Osteoblast (primary cell): ENCODE data around the gene EOLA1. TPM values are rescaled to one million over a fixed set of nuclear protein-coding genes. Genes with fewer than 3 reads are reported as not detected.

Experiments
- DNase-seq: peaks from one replicate; pipeline ENCODE4 v3.0.0; 2011; ENCODE audit warnings: low spot score, mixed read lengths; ENCODE audit not compliant: insufficient read length; ENCODE audit errors: missing footprints
- H2AFZ ChIP-seq: 2 replicates; pipeline ENCODE4 v1.6.0; 2011; ENCODE audit warnings: mild to moderate bottlenecking, low read length
- H3K27ac ChIP-seq: 2 replicates; pipeline ENCODE4 v1.5.1; 2011; ENCODE audit warnings: mild to moderate bottlenecking, low read depth, low read length, moderate library complexity
- H3K27me3 ChIP-seq: 2 replicates; pipeline ENCODE4 v1.6.0; 2012; ENCODE audit warnings: mild to moderate bottlenecking, control low read depth, inconsistent platforms, low read length, moderate library complexity; ENCODE audit not compliant: insufficient read depth
- H3K36me3 ChIP-seq: 2 replicates; pipeline ENCODE4 v1.5.1; 2011; ENCODE audit warnings: mild to moderate bottlenecking, low read length, control low read depth, moderate library complexity; ENCODE audit not compliant: insufficient read depth
- H3K4me1 ChIP-seq: 2 replicates; pipeline ENCODE4 v1.5.1; 2011; ENCODE audit warnings: mild to moderate bottlenecking, low read length, control low read depth, moderate library complexity; ENCODE audit not compliant: insufficient read depth
- H3K4me2 ChIP-seq: 2 replicates; pipeline ENCODE4 v1.6.0; 2011; ENCODE audit warnings: mild to moderate bottlenecking, low read length; ENCODE audit not compliant: insufficient read depth
- H3K4me3 ChIP-seq: fragments of 200-600 bp; sonication (generic); 3 replicates; pipeline ENCODE4 v1.5.1; 2012; ENCODE audit warnings: mild to moderate bottlenecking, low read length, inconsistent platforms; ENCODE audit not compliant: insufficient read depth
- H3K79me2 ChIP-seq: 2 replicates; pipeline ENCODE4 v1.6.0; 2012; ENCODE audit warnings: mild to moderate bottlenecking, low read length, control low read depth, inconsistent platforms; ENCODE audit not compliant: insufficient read depth
- H3K9me3 ChIP-seq: 2 replicates; pipeline ENCODE4 v1.5.1; 2011; ENCODE audit warnings: low read depth, low read length, control low read depth
- H4K20me1 ChIP-seq: 2 replicates; pipeline ENCODE4 v1.6.0; 2012; ENCODE audit warnings: mild to moderate bottlenecking, low read length, control low read depth; ENCODE audit not compliant: insufficient read depth
- total RNA-seq: library from RNA; depleted of rRNA; stranded (reverse); fragments of >200 nt; gene quantifications from 2 replicates; pipeline ENCODE4 v1.2.3, GENCODE V29; 2012
- TF ChIP-seq, protein P1 (sequence below): IDR thresholded peaks from 2 replicates; pipeline ENCODE4 v1.5.1; 2011; ENCODE audit warnings: mild to moderate bottlenecking, low read depth, low read length, moderate library complexity; ENCODE audit errors: extremely low read depth

The EOLA1 gene
- total RNA-seq, 1 donor, result 13.0 TPM

DNA sequence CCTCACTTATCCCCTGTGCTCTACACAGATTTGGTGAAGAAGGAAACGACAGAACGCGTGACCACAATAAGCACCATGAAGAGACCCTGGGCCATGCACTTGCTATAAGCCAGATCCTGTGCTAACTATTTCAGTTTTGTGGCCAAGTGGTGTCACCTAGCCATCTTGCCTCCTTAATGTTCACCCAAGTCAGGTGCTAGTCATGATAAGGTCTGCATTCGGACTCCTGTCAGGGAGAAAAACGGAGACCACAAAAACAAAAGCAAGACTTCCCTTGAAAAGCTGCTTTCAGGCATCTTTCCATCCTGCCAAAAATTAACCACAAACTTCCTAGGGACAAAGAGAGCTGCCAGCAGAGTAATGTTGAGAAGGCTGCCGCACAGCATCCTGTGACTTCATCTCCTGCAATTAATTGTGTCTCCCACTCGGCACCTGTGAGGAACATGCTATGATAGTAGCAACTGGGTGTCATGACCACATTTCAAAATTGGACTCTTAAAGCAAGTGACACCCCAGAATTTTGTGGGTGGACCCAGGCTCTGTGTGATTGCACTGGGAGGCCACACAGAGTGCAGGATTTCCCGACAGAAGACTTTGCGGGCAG, 26.9 kb upstream of the EOLA1 start:
- Histone ChIP-seq H3K9me3 (no peaks in the 10 kb centered on the region), H3K4me1 (peaks cover 3% of the 10 kb centered on the region), H2AFZ (no peak overlapping the region), H3K36me3 (no peaks in the 10 kb centered on the region), H3K27me3 (peaks cover 8% of the 10 kb centered on the region), H4K20me1 (no peaks in the 10 kb centered on the region), H3K4me2 (peak overlapping the region; percentile 48), H3K27ac (no peak overlapping the region), H3K4me3 (no peak overlapping the region), H3K79me2 (no peaks in the 10 kb centered on the region)
- TF ChIP-seq, protein P1, sequence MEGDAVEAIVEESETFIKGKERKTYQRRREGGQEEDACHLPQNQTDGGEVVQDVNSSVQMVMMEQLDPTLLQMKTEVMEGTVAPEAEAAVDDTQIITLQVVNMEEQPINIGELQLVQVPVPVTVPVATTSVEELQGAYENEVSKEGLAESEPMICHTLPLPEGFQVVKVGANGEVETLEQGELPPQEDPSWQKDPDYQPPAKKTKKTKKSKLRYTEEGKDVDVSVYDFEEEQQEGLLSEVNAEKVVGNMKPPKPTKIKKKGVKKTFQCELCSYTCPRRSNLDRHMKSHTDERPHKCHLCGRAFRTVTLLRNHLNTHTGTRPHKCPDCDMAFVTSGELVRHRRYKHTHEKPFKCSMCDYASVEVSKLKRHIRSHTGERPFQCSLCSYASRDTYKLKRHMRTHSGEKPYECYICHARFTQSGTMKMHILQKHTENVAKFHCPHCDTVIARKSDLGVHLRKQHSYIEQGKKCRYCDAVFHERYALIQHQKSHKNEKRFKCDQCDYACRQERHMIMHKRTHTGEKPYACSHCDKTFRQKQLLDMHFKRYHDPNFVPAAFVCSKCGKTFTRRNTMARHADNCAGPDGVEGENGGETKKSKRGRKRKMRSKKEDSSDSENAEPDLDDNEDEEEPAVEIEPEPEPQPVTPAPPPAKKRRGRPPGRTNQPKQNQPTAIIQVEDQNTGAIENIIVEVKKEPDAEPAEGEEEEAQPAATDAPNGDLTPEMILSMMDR, result no peak
- no peak for DNase-seq

DNA sequence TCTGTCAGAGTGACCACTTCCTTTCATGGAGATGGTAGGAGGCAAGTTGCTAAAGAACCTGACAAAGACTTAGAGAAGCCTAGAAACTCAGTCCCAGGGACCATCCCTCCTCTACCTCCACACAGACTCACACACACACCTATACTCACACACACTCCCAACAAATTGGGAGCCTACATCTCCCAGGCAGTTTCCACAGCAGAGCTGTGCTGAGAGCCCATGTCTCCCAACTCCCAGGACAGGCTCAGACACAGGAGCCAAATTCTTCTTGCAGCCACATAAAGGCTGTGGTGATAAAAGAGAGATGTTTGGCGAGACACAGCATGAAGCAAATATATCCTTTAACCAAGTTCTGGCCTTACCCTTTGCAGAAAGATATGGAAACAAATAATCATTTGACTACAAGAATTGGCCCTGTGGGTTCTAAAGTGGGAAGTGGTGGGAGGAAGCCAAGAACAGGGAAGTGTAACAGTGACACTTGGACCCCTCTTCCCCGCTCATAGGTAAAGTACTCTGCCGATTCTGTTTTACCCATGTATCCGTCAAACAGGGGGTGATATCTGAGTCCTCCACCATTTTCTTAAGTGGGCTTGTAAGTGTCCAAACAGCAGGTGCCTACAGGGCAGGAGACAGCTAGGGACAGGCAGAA, 24.7 kb upstream of the EOLA1 start:
- no peaks in the 10 kb centered on the region for H3K79me2 ChIP-seq
- no peak overlapping the region for H3K4me2 ChIP-seq
- H3K27me3 ChIP-seq, result no peaks in the 10 kb centered on the region
- H2AFZ ChIP-seq, result no peak overlapping the region
- peaks cover 3% of the 10 kb centered on the region for H3K4me1 ChIP-seq
- no peaks in the 10 kb centered on the region for H3K36me3 ChIP-seq
- H3K27ac ChIP-seq, result no peak overlapping the region
- H4K20me1 ChIP-seq, result no peaks in the 10 kb centered on the region
- no peak for DNase-seq
- H3K4me3 ChIP-seq, result no peak overlapping the region
- TF ChIP-seq, protein P1, result no peak
- no peaks in the 10 kb centered on the region for H3K9me3 ChIP-seq

DNA sequence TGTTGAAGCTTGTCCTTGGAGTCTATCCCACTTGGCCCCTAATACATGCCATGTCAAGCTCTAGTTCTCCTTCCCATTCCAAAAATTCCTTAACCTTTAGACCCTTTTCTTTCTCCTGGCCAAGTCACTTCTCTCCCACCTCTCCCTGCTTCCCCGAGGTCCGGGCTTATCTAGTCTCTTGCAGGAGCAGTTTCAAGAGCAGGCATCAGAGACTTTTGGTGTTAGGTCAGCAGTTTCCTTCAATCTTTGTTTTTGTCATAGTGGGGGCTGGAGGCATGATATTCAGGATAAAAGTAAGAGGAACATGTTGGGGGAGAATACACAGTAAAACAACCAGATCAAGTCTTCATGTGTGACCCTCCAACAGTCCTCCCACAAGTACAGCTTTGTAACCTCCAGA, 24.2 kb upstream of the EOLA1 start:
- TF ChIP-seq, protein P1, result no peak

DNA sequence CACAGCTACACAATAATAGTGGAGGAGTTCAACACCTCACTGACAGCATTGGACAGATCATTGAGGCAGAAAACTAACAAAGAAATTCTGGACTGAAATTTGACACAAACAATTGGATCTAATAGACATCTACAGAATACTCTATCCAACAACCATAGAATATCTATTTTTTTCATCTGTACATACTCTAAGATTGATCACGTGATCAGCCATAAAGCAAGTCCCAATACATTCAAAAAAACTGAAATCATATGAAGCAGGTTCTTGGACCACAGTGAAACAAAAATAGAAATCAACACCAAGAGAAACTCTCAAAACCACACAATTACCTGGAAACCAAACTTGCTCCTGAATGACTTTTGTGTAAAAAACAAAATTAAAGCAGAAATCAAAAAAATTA, 23.5 kb upstream of the EOLA1 start:
- no peak overlapping the region for H3K27ac ChIP-seq
- H3K36me3 ChIP-seq, result no peaks in the 10 kb centered on the region
- DNase-seq, result no peak
- H3K4me2 ChIP-seq, result no peak overlapping the region
- no peaks in the 10 kb centered on the region for H3K79me2 ChIP-seq
- H3K4me3 ChIP-seq, result no peak overlapping the region
- no peak overlapping the region for H2AFZ ChIP-seq
- no peaks in the 10 kb centered on the region for H4K20me1 ChIP-seq
- H3K4me1 ChIP-seq, result peaks cover 3% of the 10 kb centered on the region
- H3K9me3 ChIP-seq, result no peaks in the 10 kb centered on the region
- TF ChIP-seq, protein P1, result no peak
- no peaks in the 10 kb centered on the region for H3K27me3 ChIP-seq

More for the DNA sequence above, 24.2 kb upstream of the EOLA1 start:
- DNase-seq, result no peak
- no peaks in the 10 kb centered on the region for H3K36me3 ChIP-seq
- H3K9me3 ChIP-seq, result no peaks in the 10 kb centered on the region
- no peak overlapping the region for H3K4me3 ChIP-seq
- no peaks in the 10 kb centered on the region for H3K27me3 ChIP-seq
- no peak overlapping the region for H3K4me2 ChIP-seq
- H3K79me2 ChIP-seq, result no peaks in the 10 kb centered on the region
- no peak overlapping the region for H3K27ac ChIP-seq
- peaks cover 3% of the 10 kb centered on the region for H3K4me1 ChIP-seq
- H2AFZ ChIP-seq, result no peak overlapping the region
- no peaks in the 10 kb centered on the region for H4K20me1 ChIP-seq
